SK-N-SH treated with all-trans-retinoic acid at 6 μM for 48 hours (cell line): ENCODE data around the gene KLHDC8A.

Source experiments
- ATAC-seq: fragments of 200-7000 bp; cut with Tn5 transposase; 3 replicates; pipeline ENCODE4 v1.9.1; 2020; ENCODE audit warnings: mild to moderate bottlenecking, moderate library complexity
- ARNTL ChIP-seq: fragments of 450-650 bp; formaldehyde crosslinking; IDR thresholded peaks from 2 replicates; pipeline ENCODE4 v1.5.0; 2020; ENCODE audit warnings: low read depth, mild to moderate bottlenecking, moderate library complexity, borderline replicate concordance
- BACH2 ChIP-seq: fragments of 250-450 bp; sonication (Bioruptor Pico); IDR thresholded peaks from 2 replicates; pipeline ENCODE4 v1.9.0; 2021; ENCODE audit warnings: mild to moderate bottlenecking, borderline replicate concordance
- CSDC2 ChIP-seq: fragments of 250-450 bp; sonication (Bioruptor Pico); IDR thresholded peaks from 2 replicates; pipeline ENCODE4 v1.5.0; 2020; ENCODE audit warnings: mild to moderate bottlenecking, moderate library complexity
- CSRNP3 ChIP-seq: fragments of 250-450 bp; sonication (Bioruptor Pico); IDR thresholded peaks from 2 replicates; pipeline ENCODE4 v1.5.1; 2021; ENCODE audit warnings: mild to moderate bottlenecking, moderate library complexity
- ESRRG ChIP-seq: fragments of 250-450 bp; sonication (Bioruptor Pico); IDR thresholded peaks from 2 replicates; pipeline ENCODE4 v1.6.1; 2021; ENCODE audit warnings: mild to moderate bottlenecking
- GLIS3 ChIP-seq: fragments of 250-450 bp; sonication (Bioruptor Pico); IDR thresholded peaks from 2 replicates; pipeline ENCODE4 v1.5.0; 2020; ENCODE audit warnings: mild to moderate bottlenecking, moderate library complexity
- ISL1 ChIP-seq: fragments of 250-450 bp; sonication (Bioruptor Pico); IDR thresholded peaks from 2 replicates; pipeline ENCODE4 v2.1.2; 2022; ENCODE audit warnings: mild to moderate bottlenecking, moderate library complexity
- OSR1 ChIP-seq: fragments of 250-450 bp; sonication (Bioruptor Pico); IDR thresholded peaks from 2 replicates; pipeline ENCODE4 v1.8.0; 2022; ENCODE audit warnings: moderate library complexity, mild to moderate bottlenecking, inconsistent platforms
- PATZ1 ChIP-seq: fragments of 250-450 bp; sonication (Bioruptor Pico); IDR thresholded peaks from 2 replicates; pipeline ENCODE4 v1.8.0; 2020; ENCODE audit warnings: mild to moderate bottlenecking, moderate library complexity, borderline replicate concordance
- PPARA ChIP-seq: fragments of 250-450 bp; sonication (Bioruptor Pico); IDR thresholded peaks from 2 replicates; pipeline ENCODE4 v1.5.0; 2020; ENCODE audit warnings: mild to moderate bottlenecking, borderline replicate concordance
- RARB ChIP-seq: fragments of 250-450 bp; sonication (Bioruptor Pico); IDR thresholded peaks from 2 replicates; pipeline ENCODE4 v1.8.0; 2021; ENCODE audit warnings: mild to moderate bottlenecking, moderate library complexity
- TCF4 ChIP-seq: fragments of 250-450 bp; sonication (Bioruptor Pico); IDR thresholded peaks from 2 replicates; pipeline ENCODE4 v1.8.0; 2021; ENCODE audit warnings: mild to moderate bottlenecking, moderate library complexity, borderline replicate concordance
- TOX ChIP-seq: fragments of 250-450 bp; sonication (Bioruptor Pico); IDR thresholded peaks from 2 replicates; pipeline ENCODE4 v1.8.0; 2021; ENCODE audit warnings: mild to moderate bottlenecking, moderate library complexity, borderline replicate concordance
- ZC3H10 ChIP-seq: fragments of 250-450 bp; sonication (Bioruptor Pico); IDR thresholded peaks from 2 replicates; pipeline ENCODE4 v1.5.1; 2021; ENCODE audit warnings: mild to moderate bottlenecking, moderate library complexity
- ZFP3 ChIP-seq: fragments of 250-450 bp; sonication (Bioruptor Pico); IDR thresholded peaks from 2 replicates; pipeline ENCODE4 v1.5.0; 2020; ENCODE audit warnings: mild to moderate bottlenecking, moderate library complexity
- ZFP30 ChIP-seq: fragments of 450-650 bp; formaldehyde crosslinking; IDR thresholded peaks from 2 replicates; pipeline ENCODE4 v1.5.0; 2022; ENCODE audit warnings: mild to moderate bottlenecking, moderate library complexity
- ZNF565 ChIP-seq: fragments of 450-650 bp; formaldehyde crosslinking; conservative IDR thresholded peaks from 2 replicates; pipeline ENCODE4 v1.5.0; 2020; ENCODE audit warnings: low read depth, mild to moderate bottlenecking, moderate library complexity
- ZNF70 ChIP-seq: fragments of 450-650 bp; formaldehyde crosslinking; IDR thresholded peaks from 2 replicates; pipeline ENCODE4 v1.5.0; 2020; ENCODE audit warnings: mild to moderate bottlenecking, moderate library complexity
- ZNF8 ChIP-seq: fragments of 450-650 bp; formaldehyde crosslinking; IDR thresholded peaks from 2 replicates; pipeline ENCODE4 v1.5.0; 2020; ENCODE audit warnings: mild to moderate bottlenecking, moderate library complexity
- TF ChIP-seq, protein P1 (sequence below): fragments of 250-450 bp; sonication (Bioruptor Pico); IDR thresholded peaks from 2 replicates; pipeline ENCODE4 v1.5.1; 2020; ENCODE audit warnings: low read depth, mild to moderate bottlenecking, moderate library complexity
- TF ChIP-seq, protein P2 (sequence below): fragments of 250-450 bp; sonication (Bioruptor Pico); IDR thresholded peaks from 2 replicates; pipeline ENCODE4 v1.5.0; 2020; ENCODE audit warnings: mild to moderate bottlenecking, moderate library complexity

KLHDC8A gene

GRCh38 chr1:205312866-205313562, 43.7 kb downstream of the KLHDC8A start:
- no peak for ATAC-seq
- no peak for TF ChIP-seq ZNF70 (CRISPR knock-in tag)
- no peak for TF ChIP-seq ARNTL (CRISPR knock-in tag)
- no peak for TF ChIP-seq TCF4 (CRISPR knock-in tag)
- no peak for TF ChIP-seq ZFP3
- TF ChIP-seq PPARA (CRISPR knock-in tag) = no peak
- TF ChIP-seq, all 23 proteins: peak for 0

GRCh38 chr1:205310976-205311704, 45.6 kb downstream of the KLHDC8A start:
- ATAC-seq = no peak
- TF ChIP-seq TCF4 (CRISPR knock-in tag) = no peak
- TF ChIP-seq, all 23 proteins: peak for 0

- no peak for ATAC-seq
- TF ChIP-seq TCF4 (CRISPR knock-in tag) (no peak), ZNF565 (no peak), RARB (CRISPR knock-in tag) (no peak), PPARA (CRISPR knock-in tag) (no peak), GLIS3 (CRISPR knock-in tag) (no peak), ZNF8 (CRISPR knock-in tag) (no peak), BACH2 (CRISPR knock-in tag) (no peak), ZFP30 (CRISPR knock-in tag) (no peak), ARNTL (CRISPR knock-in tag) (no peak), ISL1 (CRISPR knock-in tag) (no peak), PATZ1 (CRISPR knock-in tag) (no peak), TOX (CRISPR knock-in tag) (no peak), ZC3H10 (CRISPR knock-in tag) (no peak), CSDC2 (CRISPR knock-in tag) (no peak), ESRRG (no peak), OSR1 (no peak), CSRNP3 (CRISPR knock-in tag) (no peak)
- TF ChIP-seq, protein P1, sequence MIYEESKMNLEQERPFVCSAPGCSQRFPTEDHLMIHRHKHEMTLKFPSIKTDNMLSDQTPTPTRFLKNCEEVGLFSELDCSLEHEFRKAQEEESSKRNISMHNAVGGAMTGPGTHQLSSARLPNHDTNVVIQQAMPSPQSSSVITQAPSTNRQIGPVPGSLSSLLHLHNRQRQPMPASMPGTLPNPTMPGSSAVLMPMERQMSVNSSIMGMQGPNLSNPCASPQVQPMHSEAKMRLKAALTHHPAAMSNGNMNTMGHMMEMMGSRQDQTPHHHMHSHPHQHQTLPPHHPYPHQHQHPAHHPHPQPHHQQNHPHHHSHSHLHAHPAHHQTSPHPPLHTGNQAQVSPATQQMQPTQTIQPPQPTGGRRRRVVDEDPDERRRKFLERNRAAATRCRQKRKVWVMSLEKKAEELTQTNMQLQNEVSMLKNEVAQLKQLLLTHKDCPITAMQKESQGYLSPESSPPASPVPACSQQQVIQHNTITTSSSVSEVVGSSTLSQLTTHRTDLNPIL = no peak
- TF ChIP-seq, protein P2, sequence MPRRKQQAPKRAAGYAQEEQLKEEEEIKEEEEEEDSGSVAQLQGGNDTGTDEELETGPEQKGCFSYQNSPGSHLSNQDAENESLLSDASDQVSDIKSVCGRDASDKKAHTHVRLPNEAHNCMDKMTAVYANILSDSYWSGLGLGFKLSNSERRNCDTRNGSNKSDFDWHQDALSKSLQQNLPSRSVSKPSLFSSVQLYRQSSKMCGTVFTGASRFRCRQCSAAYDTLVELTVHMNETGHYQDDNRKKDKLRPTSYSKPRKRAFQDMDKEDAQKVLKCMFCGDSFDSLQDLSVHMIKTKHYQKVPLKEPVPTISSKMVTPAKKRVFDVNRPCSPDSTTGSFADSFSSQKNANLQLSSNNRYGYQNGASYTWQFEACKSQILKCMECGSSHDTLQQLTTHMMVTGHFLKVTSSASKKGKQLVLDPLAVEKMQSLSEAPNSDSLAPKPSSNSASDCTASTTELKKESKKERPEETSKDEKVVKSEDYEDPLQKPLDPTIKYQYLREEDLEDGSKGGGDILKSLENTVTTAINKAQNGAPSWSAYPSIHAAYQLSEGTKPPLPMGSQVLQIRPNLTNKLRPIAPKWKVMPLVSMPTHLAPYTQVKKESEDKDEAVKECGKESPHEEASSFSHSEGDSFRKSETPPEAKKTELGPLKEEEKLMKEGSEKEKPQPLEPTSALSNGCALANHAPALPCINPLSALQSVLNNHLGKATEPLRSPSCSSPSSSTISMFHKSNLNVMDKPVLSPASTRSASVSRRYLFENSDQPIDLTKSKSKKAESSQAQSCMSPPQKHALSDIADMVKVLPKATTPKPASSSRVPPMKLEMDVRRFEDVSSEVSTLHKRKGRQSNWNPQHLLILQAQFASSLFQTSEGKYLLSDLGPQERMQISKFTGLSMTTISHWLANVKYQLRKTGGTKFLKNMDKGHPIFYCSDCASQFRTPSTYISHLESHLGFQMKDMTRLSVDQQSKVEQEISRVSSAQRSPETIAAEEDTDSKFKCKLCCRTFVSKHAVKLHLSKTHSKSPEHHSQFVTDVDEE (CRISPR knock-in tag) = no peak
Observed at GRCh38 chr1:205309741-205310140, 47.0 kb downstream of the KLHDC8A start.
